GM23338 (cell line): ENCODE data around the gene VGLL4. TPM values are rescaled to one million over a fixed set of nuclear protein-coding genes. Genes with fewer than 3 reads are reported as not detected.
"Not testable (repeated sequence)": the region's sequence is repeated elsewhere in the genome, so short reads cannot be mapped to it uniquely, and the experiment has no call there.

Experiments used
- ATAC-seq: fragments of 200-7000 bp; cut with Tn5 transposase; 3 replicates; pipeline ENCODE4 v1.9.1; 2020
- DNase-seq: peaks from one replicate; pipeline ENCODE4 v3.0.0-alpha.2; 2015; ENCODE audit warnings: low spot score
- H2AFZ ChIP-seq: fragments of 200-600 bp; sonication (generic); 2 replicates; pipeline ENCODE4 v1.8.0; 2016; ENCODE audit warnings: antibody characterized with exemption, mild to moderate bottlenecking, moderate library complexity
- H3F3A ChIP-seq: fragments of 200-600 bp; sonication (generic); replicated peaks from 2 replicates; pipeline ENCODE4 v1.8.0; 2017; ENCODE audit warnings: antibody characterized with exemption, mixed run types, low read depth
- H3K27ac ChIP-seq: fragments of 200-600 bp; sonication (generic); 2 replicates; pipeline ENCODE4 v1.6.1; 2016; ENCODE audit warnings: low read depth
- H3K27me3 ChIP-seq: fragments of 200-600 bp; sonication (generic); 2 replicates; pipeline ENCODE4 v1.8.0; 2016; ENCODE audit warnings: mild to moderate bottlenecking, mixed run types, moderate library complexity; ENCODE audit not compliant: insufficient read depth
- H3K36me3 ChIP-seq: fragments of 200-600 bp; sonication (generic); 2 replicates; pipeline ENCODE4 v1.8.0; 2016; ENCODE audit warnings: mild to moderate bottlenecking; ENCODE audit not compliant: insufficient read depth
- H3K4me1 ChIP-seq: fragments of 200-600 bp; sonication (generic); 2 replicates; pipeline ENCODE4 v1.8.0; 2016; ENCODE audit warnings: mild to moderate bottlenecking, moderate library complexity; ENCODE audit not compliant: insufficient read depth
- H3K4me2 ChIP-seq: fragments of 200-600 bp; sonication (generic); 2 replicates; pipeline ENCODE4 v1.7.1; 2017; ENCODE audit warnings: mixed run types
- H3K4me3 ChIP-seq: fragments of 200-600 bp; sonication (generic); 2 replicates; pipeline ENCODE4 v1.6.1; 2016; ENCODE audit warnings: mixed run types
- H3K79me2 ChIP-seq: fragments of 200-600 bp; sonication (generic); replicated peaks from 2 replicates; pipeline ENCODE4 v1.8.0; 2017; ENCODE audit warnings: mild to moderate bottlenecking; ENCODE audit not compliant: insufficient read depth
- H3K9me2 ChIP-seq: fragments of 200-600 bp; sonication (generic); 2 replicates; pipeline ENCODE4 v1.8.0; 2017; ENCODE audit not compliant: insufficient read depth
- H4K20me1 ChIP-seq: fragments of 200-600 bp; sonication (generic); replicated peaks from 2 replicates; pipeline ENCODE4 v1.8.0; 2017; ENCODE audit warnings: mild to moderate bottlenecking; ENCODE audit not compliant: insufficient read depth
- H3K27ac Mint-ChIP-seq: 2 replicates; pipeline ENCODE4 v1.8.0; 2020; ENCODE audit warnings: inconsistent platforms, mild to moderate bottlenecking, moderate library complexity, mixed read lengths
- H3K27me3 Mint-ChIP-seq: 3 replicates; pipeline ENCODE4 v1.8.0; 2022; ENCODE audit warnings: low read depth, mild to moderate bottlenecking, moderate library complexity, mixed read lengths, inconsistent platforms; ENCODE audit not compliant: insufficient read depth, poor library complexity
- H3K36me3 Mint-ChIP-seq: 3 replicates; pipeline ENCODE4 v1.8.0; 2021; ENCODE audit warnings: low read depth, mild to moderate bottlenecking, inconsistent platforms, moderate library complexity, mixed read lengths
- H3K4me1 Mint-ChIP-seq: 3 replicates; pipeline ENCODE4 v1.8.0; 2020; ENCODE audit warnings: mild to moderate bottlenecking, inconsistent platforms, mixed read lengths
- H3K4me3 Mint-ChIP-seq: 3 replicates; pipeline ENCODE4 v1.8.0; 2021; ENCODE audit warnings: moderate library complexity, mild to moderate bottlenecking, inconsistent platforms, mixed read lengths
- H3K9me3 Mint-ChIP-seq: 3 replicates; pipeline ENCODE4 v1.8.0; 2020; ENCODE audit warnings: moderate library complexity, mild to moderate bottlenecking, inconsistent platforms, mixed read lengths
- CREB1 ChIP-seq: fragments of 250-450 bp; sonication (Bioruptor Pico); IDR thresholded peaks from 2 replicates; pipeline ENCODE4 v1.5.0; 2020; ENCODE audit warnings: low read depth, mild to moderate bottlenecking, moderate library complexity
- CTCF ChIP-seq, 2 experiments: fragments of 200-600 bp in 1 of 2; sonication (generic) in 1 of 2; conservative IDR thresholded peaks; 2 replicates each; pipeline versions ENCODE4 v1.5.1 to v1.6.1; 2016 to 2017; ENCODE audit warnings: antibody characterized with exemption in 2 of 2, low read depth in 2 of 2, mild to moderate bottlenecking in 2 of 2, moderate library complexity in 1 of 2
- ETS1 ChIP-seq: IDR thresholded peaks from 2 replicates; pipeline ENCODE4 v1.6.1; 2016; ENCODE audit warnings: antibody characterized with exemption
- EZH2 ChIP-seq: fragments of 200-600 bp; sonication (generic); IDR thresholded peaks from one replicate; pipeline ENCODE4 v1.8.0; 2017; ENCODE audit warnings: antibody characterized with exemption, mild to moderate bottlenecking, low read depth; ENCODE audit not compliant: unreplicated experiment
- NANOG ChIP-seq: IDR thresholded peaks from 2 replicates; pipeline ENCODE4 v1.6.1; 2016; ENCODE audit warnings: antibody characterized with exemption, borderline replicate concordance
- REST ChIP-seq: IDR thresholded peaks from one replicate; pipeline ENCODE4 v1.6.1; 2018; ENCODE audit warnings: antibody characterized with exemption; ENCODE audit not compliant: unreplicated experiment
- STAT1 ChIP-seq: IDR thresholded peaks from one replicate; pipeline ENCODE4 v1.6.1; 2016; ENCODE audit warnings: antibody characterized with exemption; ENCODE audit not compliant: unreplicated experiment
- ZNF114 ChIP-seq: fragments of 250-450 bp; sonication (Bioruptor Pico); IDR thresholded peaks from 2 replicates; pipeline ENCODE4 v1.5.0; 2020; ENCODE audit warnings: mild to moderate bottlenecking, moderate library complexity
- ZNF331 ChIP-seq: fragments of 250-450 bp; sonication (Bioruptor Pico); IDR thresholded peaks from 2 replicates; pipeline ENCODE4 v1.5.0; 2020; ENCODE audit warnings: low read depth, mild to moderate bottlenecking, moderate library complexity
- polyA plus RNA-seq: library from polyadenylated mRNA; unstranded; fragments of >200 nt; fragmentation: Nextera tagmentation; extraction: Ambion mirVana; gene quantifications from 2 replicates; pipeline ENCODE4 v1.2.1, GENCODE V29; 2016
- total RNA-seq: library from RNA; depleted of rRNA; stranded (reverse); fragments of >200 nt; shearing (Covaris generic); gene quantifications from 2 replicates; pipeline ENCODE4 v1.2.3, GENCODE V29; 2014

The VGLL4 gene
- total and polyA plus RNA-seq, 2 experiments from 2014 or later, result 20.8 to 45.9 TPM

- TF ChIP-seq STAT1, result no peak
- TF ChIP-seq REST, result no peak
- TF ChIP-seq EZH2, result no peak
- TF ChIP-seq NANOG, result no peak
- no peak for TF ChIP-seq ETS1
- TF ChIP-seq ZNF331 (CRISPR knock-in tag), result no peak
- TF ChIP-seq ZNF114 (CRISPR knock-in tag), result no peak
- TF ChIP-seq CREB1, result no peak
- TF ChIP-seq CTCF (conservative IDR thresholded peaks at IDR 0.05; ENCODE audit: low read depth in 2 of 2), result no peak
These were observed 114.4 kb downstream of the VGLL4 start (continued) for GRCh38 chr3:11529281-11529680.

- not testable (repeated sequence) for H3K27me3 Mint-ChIP-seq, H3K27me3 ChIP-seq
These were observed 117.6 kb downstream of the VGLL4 start for GRCh38 chr3:11526121-11526520.

More at GRCh38 chr3:11526121-11526520, 117.6 kb downstream of the VGLL4 start:
- not testable (repeated sequence) for H3F3A ChIP-seq, H3K9me3 Mint-ChIP-seq, H3K4me3 Mint-ChIP-seq, H3K4me1 ChIP-seq, H3K79me2 ChIP-seq, H3K27ac ChIP-seq, H3K4me3 ChIP-seq, DNase-seq, ATAC-seq, H3K9me2 ChIP-seq, H3K36me3 Mint-ChIP-seq, H3K4me2 ChIP-seq, H3K27ac Mint-ChIP-seq, H4K20me1 ChIP-seq, H3K36me3 ChIP-seq, H3K4me1 Mint-ChIP-seq, H2AFZ ChIP-seq
